Subcutaneous adipose tissue (tissue), 4 donors: ENCODE measurements around the gene GAPDHS. TPM values are rescaled to one million over a fixed set of nuclear protein-coding genes. Genes with fewer than 3 reads are reported as not detected.

ENCODE experiments used
- CTCF ChIP-seq: fragments of 450-650 bp; IDR thresholded peaks from one replicate; pipeline ENCODE4 v1.5.1; 2016; ENCODE audit warnings: low read depth, mild to moderate bottlenecking, control low read depth, antibody characterized with exemption, moderate library complexity
- total RNA-seq, 4 donors: library from RNA; depleted of rRNA; stranded (reverse); fragments of >200 nt; gene quantifications; one replicate each; pipeline ENCODE4 v1.1.0, GENCODE V29; 2016

The GAPDHS gene
- total RNA-seq, 4 donors from 2014 or later = not detected

GRCh38 chr19:35563207-35563829 lies 30.1 kb downstream of the GAPDHS start, which contains the start of gene ATP4A:
ATP4A (minus strand) TSS chr19:35563658; CDS start chr19:35563629, 29 bp downstream.
- no peak for TF ChIP-seq CTCF

- TF ChIP-seq CTCF = no peak
These were observed 32.0 kb downstream of the GAPDHS start for GRCh38 chr19:35565016-35565856.

- no peak for TF ChIP-seq CTCF
These were observed 33.5 kb downstream of the GAPDHS start for GRCh38 chr19:35566738-35567137.

- no peak for TF ChIP-seq CTCF
These were observed 36.1 kb downstream of the GAPDHS start for GRCh38 chr19:35569281-35569781.

GRCh38 chr19:35571406-35571965 lies 38.2 kb downstream of the GAPDHS start:
- TF ChIP-seq CTCF = no peak

- TF ChIP-seq CTCF = no peak
These were observed 44.7 kb downstream of the GAPDHS start for GRCh38 chr19:35577918-35578317.

- TF ChIP-seq CTCF = no peak
These were observed 45.5 kb downstream of the GAPDHS start for GRCh38 chr19:35578707-35579106.
